GM12801 (cell line): Measurements from ENCODE around the gene PRSS27.

Experiments used
- CTCF ChIP-seq: IDR thresholded peaks from one replicate; pipeline ENCODE4 v1.5.1; 2011; ENCODE audit warnings: control low read depth; ENCODE audit not compliant: insufficient read length; ENCODE audit errors: extremely low read depth

PRSS27 gene

GRCh38 chr16:2691491-2692248 lies 28.4 kb downstream of the PRSS27 start:
- TF ChIP-seq CTCF: no peak

GRCh38 chr16:2690852-2691251 lies 29.2 kb downstream of the PRSS27 start:
- no peak for TF ChIP-seq CTCF

GRCh38 chr16:2689968-2690801 lies 29.8 kb downstream of the PRSS27 start:
- no peak for TF ChIP-seq CTCF

- TF ChIP-seq CTCF: no peak
Measured at GRCh38 chr16:2687531-2688308, 32.3 kb downstream of the PRSS27 start.

- no peak for TF ChIP-seq CTCF
Measured at GRCh38 chr16:2686912-2687507, 33.0 kb downstream of the PRSS27 start.

GRCh38 chr16:2682209-2683021 lies 37.6 kb downstream of the PRSS27 start, which contains the start of gene KCTD5:
KCTD5 (plus strand) TSS chr16:2682523; CDS start chr16:2682549, 26 bp downstream.
- TF ChIP-seq CTCF: no peak
